ENCODE measurements around the gene NLE1. TPM values are rescaled to one million over a fixed set of nuclear protein-coding genes. Genes with fewer than 3 reads are reported as not detected.

NLE1 gene
- total and polyA plus RNA-seq, 2 of the 8 experiments (the other 6 are each of a cell fraction or from before 2014, with no cell fraction given): 50.4 to 51.5 TPM

GRCh38 chr17:35176897-35177296 lies 34.8 kb upstream of the NLE1 start (continued):
- TF ChIP-seq FOSL1 (IDR thresholded peaks at IDR 0.05; ENCODE audit: insufficient read depth, low read depth, low read length): no peak
- TF ChIP-seq ZNF274 (IDR thresholded peaks at IDR 0.05; ENCODE audit: borderline replicate concordance, extremely low read depth, low read length): no peak
- TF ChIP-seq MAFK (IDR thresholded peaks at IDR 0.05; ENCODE audit: low read depth, low read length): no peak
